Mucosa of descending colon (tissue), 3 donors: ENCODE results near the gene DNAJC17. TPM values are rescaled to one million over a fixed set of nuclear protein-coding genes. Genes with fewer than 3 reads are reported as not detected.

ENCODE experiments used
- ATAC-seq: fragments of 200-7000 bp; cut with Tn5 transposase; one replicate; pipeline ENCODE4 v1.9.1; 2020; ENCODE audit warnings: mild to moderate bottlenecking, moderate library complexity
- DNase-seq, 3 donors: peaks; one replicate each; pipeline ENCODE4 v3.0.0-alpha.2; 2020
- H3K36me3 ChIP-seq: fragments of 200-600 bp; one replicate; pipeline ENCODE4 v1.8.0; 2021; ENCODE audit warnings: low read depth, mild to moderate bottlenecking
- H3K4me1 ChIP-seq: fragments of 200-600 bp; one replicate; pipeline ENCODE4 v1.8.0; 2021; ENCODE audit warnings: low read depth, mild to moderate bottlenecking
- H3K4me3 ChIP-seq: fragments of 200-600 bp; one replicate; pipeline ENCODE4 v1.8.0; 2021; ENCODE audit warnings: mild to moderate bottlenecking
- H3K9me3 ChIP-seq: fragments of 200-600 bp; one replicate; pipeline ENCODE4 v1.8.0; 2021; ENCODE audit warnings: mild to moderate bottlenecking
- intact Hi-C, 2 donors: fragments of 100-400 bp; cut with DNase I in 1 of 2; cut with micrococcal nuclease in 1 of 2; formaldehyde crosslinking; loops; one replicate each; pipeline versions ENCODE4 v1.11.0 to v1.11.1; 2022; cut with DNase I, micrococcal nuclease
- total RNA-seq, 3 donors: library from RNA; stranded (reverse); fragmentation: NEBNext Ultra II Directional in 2 of 3; extraction: Animal tissue kit (Norgen Biotek cat#: 25700) in 2 of 3; gene quantifications; one replicate each; pipeline versions ENCODE4 v1.2.1 to v1.2.4, GENCODE V29; 2021 to 2023
- TF ChIP-seq, protein P1 (sequence below): fragments of 200-600 bp; IDR thresholded peaks from one replicate; pipeline ENCODE4 v1.8.0; 2022; ENCODE audit warnings: antibody characterized with exemption, mild to moderate bottlenecking
- donor health status: DM: no; HTN: no; CAD: no; lungs with moderate emphysema.
- donor health status: DM: no; HTN: no; CAD: no.
- donor health status: DM: no; HTN: yes; CAD: no.

The DNAJC17 gene
- total RNA-seq, 3 donors from 2014 or later: 29.6 to 47.6 (median 36.5) TPM

- peak; percentile 26 to 49 (median 45) for DNase-seq
- Histone ChIP-seq H3K4me3 (no peak overlapping the region), H3K36me3 (no peaks in the 10 kb centered on the region), H3K9me3 (no peaks in the 10 kb centered on the region), H3K4me1 (peaks cover 32% of the 10 kb centered on the region)
- intact Hi-C loops: loop anchor here in 1 of 2 donors (10.0 kb wide), 1 partner anchor 93 kb away; the partner anchor contains the start of gene RAD51
- peak; percentile 43 for ATAC-seq
- TF ChIP-seq, protein P1, sequence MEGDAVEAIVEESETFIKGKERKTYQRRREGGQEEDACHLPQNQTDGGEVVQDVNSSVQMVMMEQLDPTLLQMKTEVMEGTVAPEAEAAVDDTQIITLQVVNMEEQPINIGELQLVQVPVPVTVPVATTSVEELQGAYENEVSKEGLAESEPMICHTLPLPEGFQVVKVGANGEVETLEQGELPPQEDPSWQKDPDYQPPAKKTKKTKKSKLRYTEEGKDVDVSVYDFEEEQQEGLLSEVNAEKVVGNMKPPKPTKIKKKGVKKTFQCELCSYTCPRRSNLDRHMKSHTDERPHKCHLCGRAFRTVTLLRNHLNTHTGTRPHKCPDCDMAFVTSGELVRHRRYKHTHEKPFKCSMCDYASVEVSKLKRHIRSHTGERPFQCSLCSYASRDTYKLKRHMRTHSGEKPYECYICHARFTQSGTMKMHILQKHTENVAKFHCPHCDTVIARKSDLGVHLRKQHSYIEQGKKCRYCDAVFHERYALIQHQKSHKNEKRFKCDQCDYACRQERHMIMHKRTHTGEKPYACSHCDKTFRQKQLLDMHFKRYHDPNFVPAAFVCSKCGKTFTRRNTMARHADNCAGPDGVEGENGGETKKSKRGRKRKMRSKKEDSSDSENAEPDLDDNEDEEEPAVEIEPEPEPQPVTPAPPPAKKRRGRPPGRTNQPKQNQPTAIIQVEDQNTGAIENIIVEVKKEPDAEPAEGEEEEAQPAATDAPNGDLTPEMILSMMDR: no peak
These were observed 19.3 kb downstream of the DNAJC17 start for GRCh38 chr15:40787991-40788390.

DNA sequence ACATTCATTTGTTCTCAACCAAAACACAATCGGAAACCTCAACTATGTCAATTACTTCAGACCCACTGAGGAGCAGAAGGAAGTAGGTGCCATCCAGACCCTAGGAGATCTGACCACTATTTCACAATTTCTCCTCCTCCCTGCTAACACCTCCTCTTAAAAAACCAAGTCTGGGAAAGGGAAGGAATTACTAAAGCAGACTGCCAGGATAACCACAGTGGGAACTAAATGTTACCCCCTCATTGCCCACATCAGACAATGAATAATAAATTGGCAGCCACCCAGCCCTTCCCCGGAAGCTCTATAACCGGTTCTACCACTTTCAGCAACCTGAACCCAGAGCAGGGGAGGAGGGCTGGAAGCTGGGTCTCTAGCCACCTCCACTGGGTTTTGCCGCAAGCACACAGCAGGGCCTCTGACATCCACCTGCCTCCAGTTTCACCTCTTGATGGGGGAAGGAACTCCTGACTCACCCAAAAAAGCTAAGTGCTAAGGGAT, 19.9 kb downstream of the DNAJC17 start:
- peaks cover 32% of the 10 kb centered on the region for H3K4me1 ChIP-seq
- ATAC-seq: peak; percentile 80
- TF ChIP-seq, protein P1: no peak
- intact Hi-C loops: loop anchor here in 1 of 2 donors (10.0 kb wide), 1 partner anchor 93 kb away; the partner anchor contains the start of gene RAD51
- no peak overlapping the region for H3K4me3 ChIP-seq
- DNase-seq: peak; percentile 71 to 87 (median 76)
- H3K9me3 ChIP-seq: no peaks in the 10 kb centered on the region
- no peaks in the 10 kb centered on the region for H3K36me3 ChIP-seq

GRCh38 chr15:40785814-40786213, 21.5 kb downstream of the DNAJC17 start:
- H3K9me3 ChIP-seq: no peaks in the 10 kb centered on the region
- H3K4me3 ChIP-seq: no peak overlapping the region
- intact Hi-C loops: loop anchor here in 1 of 2 donors (10.0 kb wide), 1 partner anchor 91 kb away; the partner anchor contains the start of gene RAD51
- peaks cover 30% of the 10 kb centered on the region for H3K4me1 ChIP-seq
- TF ChIP-seq, protein P1: no peak
- ATAC-seq: no peak
- no peak for DNase-seq
- no peaks in the 10 kb centered on the region for H3K36me3 ChIP-seq

- no peak for DNase-seq
- H3K9me3 ChIP-seq: no peaks in the 10 kb centered on the region
- TF ChIP-seq, protein P1: no peak
- ATAC-seq: no peak
- intact Hi-C loops: loop anchor here in 1 of 2 donors (10.0 kb wide), 1 partner anchor 90 kb away; the partner anchor contains the start of gene RAD51
- no peaks in the 10 kb centered on the region for H3K36me3 ChIP-seq
- H3K4me1 ChIP-seq: peaks cover 27% of the 10 kb centered on the region
- H3K4me3 ChIP-seq: no peak overlapping the region
These were observed 22.1 kb downstream of the DNAJC17 start for GRCh38 chr15:40785164-40785563.

- Histone ChIP-seq H3K36me3 (peaks cover 3% of the 10 kb centered on the region), H3K4me1 (peaks cover 15% of the 10 kb centered on the region), H3K4me3 (no peak overlapping the region), H3K9me3 (no peaks in the 10 kb centered on the region)
- TF ChIP-seq, protein P1: peak; percentile 73
- DNase-seq (peak; percentile 86 to 91 (median 91)), ATAC-seq (peak; percentile 92)
- intact Hi-C loops: loop anchor here in 1 of 2 donors (10.0 kb wide), 1 partner anchor 88 kb away; the partner anchor contains the start of gene RAD51
These were observed 24.6 kb downstream of the DNAJC17 start for GRCh38 chr15:40782609-40783227.
